Lung (tissue), 12 donors: ENCODE data around the gene SMAD6. TPM values are rescaled to one million over a fixed set of nuclear protein-coding genes. Genes with fewer than 3 reads are reported as not detected.

ENCODE experiments used
- ATAC-seq: fragments of 200-7000 bp; cut with Tn5 transposase; one replicate; pipeline ENCODE4 v1.9.1; 2020; ENCODE audit warnings: moderate number of reproducible peaks; ENCODE audit not compliant: insufficient read depth, low FRiP score
- DNase-seq, 3 donors: peaks; one replicate each; pipeline ENCODE4 v3.0.0-alpha.2; 2013 to 2017
- H3K27ac ChIP-seq, 2 donors: one replicate each; pipeline ENCODE4 v1.5.1; 2013; ENCODE audit warnings: mild to moderate bottlenecking in 2 of 2, moderate library complexity in 2 of 2, control low read depth in 1 of 2, inconsistent platforms in 1 of 2, low read depth in 1 of 2, low read length in 1 of 2
- H3K27me3 ChIP-seq, 3 donors: one replicate each; pipeline ENCODE4 v1.5.1; 2013; ENCODE audit warnings: low read length in 2 of 3; ENCODE audit not compliant: control insufficient read depth in 3 of 3, insufficient read depth in 3 of 3
- H3K36me3 ChIP-seq, 4 donors: one replicate each; pipeline ENCODE4 v1.5.1; 2013; ENCODE audit warnings: low read length in 4 of 4, mild to moderate bottlenecking in 1 of 4, moderate library complexity in 1 of 4; ENCODE audit not compliant: control insufficient read depth in 4 of 4, insufficient read depth in 4 of 4
- H3K4me1 ChIP-seq, 5 donors: one replicate each; pipeline ENCODE4 v1.5.1; 2013; ENCODE audit warnings: low read length in 5 of 5, mild to moderate bottlenecking in 2 of 5, moderate library complexity in 1 of 5; ENCODE audit not compliant: control insufficient read depth in 5 of 5, insufficient read depth in 5 of 5
- H3K4me3 ChIP-seq: one replicate; pipeline ENCODE4 v1.5.1; 2013; ENCODE audit warnings: mild to moderate bottlenecking, control low read depth, moderate library complexity
- H3K9ac ChIP-seq, 2 donors: one replicate each; pipeline ENCODE4 v1.5.1; 2013; ENCODE audit warnings: low read length in 2 of 2, control low read depth in 1 of 2; ENCODE audit not compliant: insufficient read depth in 1 of 2
- H3K9me3 ChIP-seq, 4 donors: one replicate each; pipeline ENCODE4 v1.5.1; 2013; ENCODE audit warnings: low read length in 3 of 4, mild to moderate bottlenecking in 1 of 4, moderate library complexity in 1 of 4; ENCODE audit not compliant: control insufficient read depth in 4 of 4, insufficient read depth in 3 of 4
- WGBS, 2 donors: extraction: QIAGEN DNeasy Blood & Tissue Kit; methylation state at CpG; one replicate each; pipeline ENCODE4 v1.1.7; 2013; 5-methylcytosine and 5-hydroxymethylcytosine counted together
- polyA plus RNA-seq, 2 donors: library from polyadenylated mRNA; stranded (reverse); fragments of 200-250 nt; gene quantifications; one replicate each; pipeline ENCODE4 v1.2.1, GENCODE V29; 2013
- total RNA-seq, 2 donors: library from RNA; depleted of rRNA in 1 of 2; stranded (reverse); fragments of >200 nt in 1 of 2; gene quantifications; one replicate each; pipeline ENCODE4 v1.2.1, GENCODE V29; 2014 to 2021
- TF ChIP-seq, protein P1 (sequence below): IDR thresholded peaks from 2 replicates; pipeline ENCODE4 v1.5.1; 2012; ENCODE audit warnings: mild to moderate bottlenecking; ENCODE audit errors: control extremely low read depth, extremely low read depth
- donor health status: control.
- donor health status: control.
- donor health status: Bipolar disorder and iron deficiency.
- donor health status: healthy.
- donor health status: DM: yes; HTN: yes; CAD: no.

Gene SMAD6
- total and polyA plus RNA-seq, 4 donors = 24.2 to 67.9 (median 59.1) TPM

DNA sequence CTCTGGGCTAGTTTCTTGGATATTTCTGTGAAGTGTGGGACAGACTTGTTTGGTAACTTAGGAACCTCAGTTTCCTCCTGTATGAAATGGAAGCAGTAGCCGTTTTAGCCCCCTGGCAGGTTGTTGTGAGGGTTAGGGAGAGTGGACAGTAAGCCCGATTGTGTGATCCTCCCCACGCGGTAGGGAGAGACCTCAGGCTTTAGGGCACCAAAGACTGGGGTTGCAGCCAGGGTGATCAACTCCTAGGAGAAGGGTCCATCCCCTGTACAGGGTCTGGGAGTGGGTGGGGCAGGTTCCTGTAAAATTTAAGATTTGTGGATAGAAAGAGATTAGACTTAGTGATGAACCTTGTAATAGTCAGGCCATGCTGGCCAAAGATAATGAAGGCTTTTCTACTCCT lies 120.5 kb downstream of the SMAD6 start:
- Histone ChIP-seq H3K4me3 (no peak overlapping the region), H3K9ac (no peak overlapping the region), H3K27ac (no peak overlapping the region), H3K27me3 (no peaks in the 10 kb centered on the region), H3K4me1 (no peaks in the 10 kb centered on the region), H3K36me3 (no peaks in the 10 kb centered on the region), H3K9me3 (no peaks in the 10 kb centered on the region)
- TF ChIP-seq, protein P1, sequence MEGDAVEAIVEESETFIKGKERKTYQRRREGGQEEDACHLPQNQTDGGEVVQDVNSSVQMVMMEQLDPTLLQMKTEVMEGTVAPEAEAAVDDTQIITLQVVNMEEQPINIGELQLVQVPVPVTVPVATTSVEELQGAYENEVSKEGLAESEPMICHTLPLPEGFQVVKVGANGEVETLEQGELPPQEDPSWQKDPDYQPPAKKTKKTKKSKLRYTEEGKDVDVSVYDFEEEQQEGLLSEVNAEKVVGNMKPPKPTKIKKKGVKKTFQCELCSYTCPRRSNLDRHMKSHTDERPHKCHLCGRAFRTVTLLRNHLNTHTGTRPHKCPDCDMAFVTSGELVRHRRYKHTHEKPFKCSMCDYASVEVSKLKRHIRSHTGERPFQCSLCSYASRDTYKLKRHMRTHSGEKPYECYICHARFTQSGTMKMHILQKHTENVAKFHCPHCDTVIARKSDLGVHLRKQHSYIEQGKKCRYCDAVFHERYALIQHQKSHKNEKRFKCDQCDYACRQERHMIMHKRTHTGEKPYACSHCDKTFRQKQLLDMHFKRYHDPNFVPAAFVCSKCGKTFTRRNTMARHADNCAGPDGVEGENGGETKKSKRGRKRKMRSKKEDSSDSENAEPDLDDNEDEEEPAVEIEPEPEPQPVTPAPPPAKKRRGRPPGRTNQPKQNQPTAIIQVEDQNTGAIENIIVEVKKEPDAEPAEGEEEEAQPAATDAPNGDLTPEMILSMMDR = no peak
- no peak for ATAC-seq
- 95 to 97% methylated on average over 4 of the region's 4 CpGs for WGBS, 2 donors
- DNase-seq = no peak

DNA sequence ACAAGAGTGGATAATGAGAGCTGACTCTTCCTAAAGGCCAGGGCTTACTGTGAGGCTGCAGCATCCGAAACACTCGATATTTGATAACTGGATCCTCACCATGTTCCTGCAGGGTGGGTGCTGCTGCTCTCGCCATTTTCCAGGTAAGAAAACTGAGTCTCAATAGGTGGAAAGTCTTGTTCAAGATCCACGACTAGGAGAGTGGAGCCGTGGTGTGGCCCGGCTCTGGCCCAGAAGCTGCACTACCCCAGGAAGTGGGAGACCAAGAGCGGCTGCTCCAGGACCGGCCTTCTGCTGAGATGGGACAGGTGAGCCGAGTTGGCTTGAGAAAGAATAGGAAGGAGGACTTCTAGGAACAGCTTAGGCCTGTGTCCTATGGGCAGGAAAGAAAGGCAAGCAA lies 121.6 kb downstream of the SMAD6 start:
- no peaks in the 10 kb centered on the region for H3K4me1 ChIP-seq
- no peak overlapping the region for H3K9ac ChIP-seq
- WGBS, 2 donors = 97 to 99% methylated on average over 9 of the region's 9 CpGs
- no peak overlapping the region for H3K27ac ChIP-seq
- ATAC-seq (no peak), DNase-seq (no peak)
- no peaks in the 10 kb centered on the region for H3K36me3 ChIP-seq
- TF ChIP-seq, protein P1 = no peak
- no peaks in the 10 kb centered on the region for H3K27me3 ChIP-seq
- H3K4me3 ChIP-seq = no peak overlapping the region
- H3K9me3 ChIP-seq = no peaks in the 10 kb centered on the region

DNA sequence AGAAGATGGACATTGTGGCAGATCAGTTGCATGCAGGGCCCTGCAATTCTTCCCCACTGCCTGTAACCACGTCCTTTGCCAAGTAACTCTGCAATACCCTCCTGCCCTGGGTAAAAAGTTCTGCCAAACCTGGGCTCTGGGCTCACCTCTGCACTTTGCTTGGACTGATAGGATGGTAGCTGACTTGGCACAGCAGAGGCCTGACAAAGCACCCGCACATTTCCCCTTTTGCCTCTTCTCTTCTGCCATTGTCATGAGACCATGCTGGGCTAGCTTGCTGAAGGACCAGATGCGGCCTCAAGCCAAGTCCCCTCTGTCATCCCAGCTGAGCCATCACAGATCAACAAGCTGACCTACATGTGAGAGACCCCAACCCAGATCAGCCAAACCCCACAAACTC lies 122.4 kb downstream of the SMAD6 start:
- Histone ChIP-seq H3K27me3 (no peaks in the 10 kb centered on the region), H3K9me3 (no peaks in the 10 kb centered on the region), H3K4me3 (no peak overlapping the region), H3K9ac (no peak overlapping the region), H3K4me1 (no peaks in the 10 kb centered on the region), H3K27ac (no peak overlapping the region), H3K36me3 (no peaks in the 10 kb centered on the region)
- no peak for DNase-seq
- ATAC-seq = no peak
- 87 to 89% methylated on average over 3 of the region's 3 CpGs for WGBS, 2 donors
- TF ChIP-seq, protein P1 = no peak

DNA sequence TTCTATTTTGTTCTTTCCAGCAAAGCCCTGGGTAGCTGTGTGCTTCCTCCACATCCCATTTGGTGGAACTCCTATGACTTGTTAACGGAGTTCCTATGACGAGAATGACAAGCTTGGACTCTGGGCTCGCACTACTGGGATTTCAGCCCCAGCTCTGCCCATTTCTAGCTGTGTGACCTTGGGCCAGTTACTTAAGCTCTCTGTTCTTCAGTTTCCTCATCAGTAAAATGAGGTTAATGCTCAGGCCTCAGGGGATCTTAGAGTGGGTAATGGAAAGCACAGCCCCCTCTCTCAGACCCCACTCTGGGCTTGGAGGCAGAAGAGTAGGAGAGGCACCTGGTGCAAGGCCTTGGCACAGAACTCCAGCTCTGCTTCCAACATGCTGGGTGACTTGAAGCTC lies 123.1 kb downstream of the SMAD6 start:
- H3K4me1 ChIP-seq = no peaks in the 10 kb centered on the region
- no peak overlapping the region for H3K4me3 ChIP-seq
- TF ChIP-seq, protein P1 = no peak
- H3K36me3 ChIP-seq = no peaks in the 10 kb centered on the region
- no peak overlapping the region for H3K27ac ChIP-seq
- DNase-seq (no peak), ATAC-seq (no peak)
- H3K9me3 ChIP-seq = no peaks in the 10 kb centered on the region
- no peaks in the 10 kb centered on the region for H3K27me3 ChIP-seq
- 98% methylated on average over 3 of the region's 3 CpGs for WGBS, 2 donors
- H3K9ac ChIP-seq = no peak overlapping the region
